ENCODE measurements around the gene GPD1. TPM values are rescaled to one million over a fixed set of nuclear protein-coding genes. Genes with fewer than 3 reads are reported as not detected.
"Not testable (repeated sequence)": the region's sequence is repeated elsewhere in the genome, so short reads cannot be mapped to it uniquely, and the experiment has no call there.

Gene GPD1
- total RNA-seq, 1 experiment from 2014 or later: 1.5 TPM

DNA sequence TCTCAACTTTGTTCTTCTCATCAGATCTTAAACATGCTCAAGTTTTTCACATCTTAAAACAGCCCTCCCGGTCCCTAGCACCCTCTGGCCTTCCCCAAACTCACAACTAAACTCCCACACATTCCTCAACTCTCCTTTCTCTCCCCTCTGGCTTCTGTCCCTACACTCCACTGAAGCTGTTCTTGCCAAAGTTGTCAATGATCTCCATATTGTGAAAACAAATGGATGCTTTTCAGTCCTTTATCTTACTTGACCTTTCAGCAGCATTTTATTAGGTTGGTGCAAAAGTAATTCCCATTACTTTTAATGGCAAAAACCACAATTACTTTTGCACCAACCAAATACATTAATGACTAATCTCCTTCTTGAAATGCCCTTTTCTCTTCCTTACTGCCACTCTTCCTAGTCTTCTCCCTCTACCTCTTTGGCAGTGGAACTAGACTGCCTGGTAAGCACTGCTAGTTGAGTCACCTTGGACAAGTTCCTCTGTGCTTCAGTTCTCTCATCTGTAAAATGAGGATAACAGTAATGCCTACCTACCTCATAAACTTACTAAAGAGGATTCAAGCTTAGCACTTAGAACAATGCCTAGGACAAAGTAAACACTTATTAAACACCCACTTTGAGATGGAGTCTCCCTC is 47.4 kb downstream of the GPD1 start:
- no peak for DNase-seq
- intact Hi-C loops (cut with micrococcal nuclease; ENCODE audit: unreplicated experiment): no loop called here
- Histone ChIP-seq H3K9me3 (no peaks in the 10 kb centered on the region), H3K36me3 (ENCODE audit: control insufficient read depth, insufficient read depth, low read length) (no peaks in the 10 kb centered on the region), H3K27me3 (replicated peaks; ENCODE audit: control insufficient read depth, insufficient read depth, low read length) (no peaks in the 10 kb centered on the region), H3K4me3 (ENCODE audit: low read depth, low read length) (no peak overlapping the region), H3K4me1 (peaks cover 2% of the 10 kb centered on the region)
- no peak overlapping the region for H3K4me3 Mint-ChIP-seq (ENCODE audit: unreplicated experiment)
- H3K4me1 Mint-ChIP-seq (ENCODE audit: low read depth, unreplicated experiment): peaks cover under 1% of the 10 kb centered on the region
- H3K9me3 Mint-ChIP-seq (ENCODE audit: unreplicated experiment): no peaks in the 10 kb centered on the region
- H3K27me3 Mint-ChIP-seq (ENCODE audit: insufficient read depth, unreplicated experiment): no peaks in the 10 kb centered on the region
- BruUV-seq (replicated peaks): no TSS peak
- CTCF ChIA-PET: no interaction called here
- no peaks in the 10 kb centered on the region for H3K36me3 Mint-ChIP-seq (ENCODE audit: insufficient read depth, unreplicated experiment)
- POLR2A ChIA-PET: no interaction called here
- no peak overlapping the region for H3K27ac Mint-ChIP-seq (ENCODE audit: unreplicated experiment)
- TF ChIP-seq, protein P1, sequence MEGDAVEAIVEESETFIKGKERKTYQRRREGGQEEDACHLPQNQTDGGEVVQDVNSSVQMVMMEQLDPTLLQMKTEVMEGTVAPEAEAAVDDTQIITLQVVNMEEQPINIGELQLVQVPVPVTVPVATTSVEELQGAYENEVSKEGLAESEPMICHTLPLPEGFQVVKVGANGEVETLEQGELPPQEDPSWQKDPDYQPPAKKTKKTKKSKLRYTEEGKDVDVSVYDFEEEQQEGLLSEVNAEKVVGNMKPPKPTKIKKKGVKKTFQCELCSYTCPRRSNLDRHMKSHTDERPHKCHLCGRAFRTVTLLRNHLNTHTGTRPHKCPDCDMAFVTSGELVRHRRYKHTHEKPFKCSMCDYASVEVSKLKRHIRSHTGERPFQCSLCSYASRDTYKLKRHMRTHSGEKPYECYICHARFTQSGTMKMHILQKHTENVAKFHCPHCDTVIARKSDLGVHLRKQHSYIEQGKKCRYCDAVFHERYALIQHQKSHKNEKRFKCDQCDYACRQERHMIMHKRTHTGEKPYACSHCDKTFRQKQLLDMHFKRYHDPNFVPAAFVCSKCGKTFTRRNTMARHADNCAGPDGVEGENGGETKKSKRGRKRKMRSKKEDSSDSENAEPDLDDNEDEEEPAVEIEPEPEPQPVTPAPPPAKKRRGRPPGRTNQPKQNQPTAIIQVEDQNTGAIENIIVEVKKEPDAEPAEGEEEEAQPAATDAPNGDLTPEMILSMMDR (IDR thresholded peaks at IDR 0.05; ENCODE audit: insufficient read depth in 1 of 2, low read depth in 1 of 2, low read length in 1 of 2, severe bottlenecking in 1 of 2, unreplicated experiment in 1 of 2): no peak

DNA sequence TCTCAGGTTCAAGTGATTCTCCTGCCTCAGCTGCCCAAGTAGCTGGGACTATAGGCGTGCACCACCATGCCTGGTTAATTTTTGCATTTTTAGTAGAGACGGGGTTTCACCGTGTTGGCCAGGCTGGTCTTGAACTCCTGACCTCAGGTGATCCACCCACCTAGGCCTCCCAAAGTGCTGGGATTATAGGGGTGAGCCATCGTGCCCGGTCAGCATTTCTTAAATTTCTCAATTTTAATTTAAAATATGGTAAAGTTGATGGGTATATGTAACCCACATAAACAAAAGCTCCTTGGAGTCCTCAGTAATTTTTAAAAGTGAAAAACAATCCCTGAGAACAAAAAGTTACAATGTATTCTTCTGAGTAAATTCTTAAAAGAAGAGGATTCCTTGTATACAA is 51.1 kb downstream of the GPD1 start:
- BruUV-seq (replicated peaks); H3K27me3 ChIP-seq (replicated peaks; ENCODE audit: control insufficient read depth, insufficient read depth, low read length); DNase-seq; H3K9me3 Mint-ChIP-seq (ENCODE audit: unreplicated experiment); intact Hi-C loops (cut with micrococcal nuclease; ENCODE audit: unreplicated experiment); H3K27ac Mint-ChIP-seq (ENCODE audit: unreplicated experiment); H3K36me3 ChIP-seq (ENCODE audit: control insufficient read depth, insufficient read depth, low read length); H3K4me1 ChIP-seq; H3K4me3 Mint-ChIP-seq (ENCODE audit: unreplicated experiment); H3K27me3 Mint-ChIP-seq (ENCODE audit: insufficient read depth, unreplicated experiment); H3K9me3 ChIP-seq; H3K4me3 ChIP-seq (ENCODE audit: low read depth, low read length); H3K4me1 Mint-ChIP-seq (ENCODE audit: low read depth, unreplicated experiment): not testable (repeated sequence)
- H3K36me3 Mint-ChIP-seq (ENCODE audit: insufficient read depth, unreplicated experiment): peaks cover 13% of the 10 kb centered on the region
- POLR2A ChIA-PET: interaction anchor here (0.5 to 0.6 kb wide), 2 partner anchors 12 to 70 kb away, joined by 3 to 4 read pairs; partner anchors contain the start of genes CERS5 and SMARCD1
- CTCF ChIA-PET: interaction anchor here (1.3 kb wide), 1 partner anchor 44 kb away, joined by 3 read pairs; no protein-coding TSS in a partner anchor

DNA sequence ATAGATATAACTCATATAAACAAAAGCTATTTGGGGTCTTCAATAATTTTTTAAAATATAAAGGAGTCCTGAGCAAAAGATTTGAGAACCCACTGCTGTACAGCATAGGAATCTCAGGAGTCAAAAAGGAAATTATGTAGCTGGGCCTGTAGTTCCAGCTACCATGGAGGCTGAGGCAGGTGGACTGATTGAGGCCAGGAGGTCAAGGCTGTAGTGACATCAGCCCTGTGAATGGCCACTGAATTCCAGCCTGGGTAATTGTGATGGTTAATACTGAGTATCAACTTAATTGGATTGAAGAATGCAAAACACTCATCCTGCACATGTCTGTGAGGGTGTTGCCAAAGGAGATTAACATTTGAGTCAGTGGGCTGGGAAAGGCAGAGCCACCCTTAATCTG is 52.8 kb downstream of the GPD1 start:
- H3K4me3 Mint-ChIP-seq (ENCODE audit: unreplicated experiment): no peak overlapping the region
- H3K4me1 Mint-ChIP-seq (ENCODE audit: low read depth, unreplicated experiment): no peaks in the 10 kb centered on the region
- intact Hi-C loops (cut with micrococcal nuclease; ENCODE audit: unreplicated experiment): no loop called here
- H3K36me3 Mint-ChIP-seq (ENCODE audit: insufficient read depth, unreplicated experiment): peaks cover 13% of the 10 kb centered on the region
- H3K9me3 ChIP-seq: no peaks in the 10 kb centered on the region
- DNase-seq: no peak
- no peaks in the 10 kb centered on the region for H3K27me3 ChIP-seq (replicated peaks; ENCODE audit: control insufficient read depth, insufficient read depth, low read length)
- POLR2A ChIA-PET: interaction anchor here (0.9 kb wide), 1 partner anchor 11 kb away, joined by 3 read pairs; the partner anchor contains the start of gene CERS5
- H3K9me3 Mint-ChIP-seq (ENCODE audit: unreplicated experiment): no peaks in the 10 kb centered on the region
- H3K4me3 ChIP-seq (ENCODE audit: low read depth, low read length): no peak overlapping the region
- CTCF ChIA-PET: interaction anchor here (0.6 kb wide), 1 partner anchor 24 kb away, joined by 3 read pairs; no protein-coding TSS in a partner anchor
- BruUV-seq (replicated peaks): no TSS peak
- no peaks in the 10 kb centered on the region for H3K36me3 ChIP-seq (ENCODE audit: control insufficient read depth, insufficient read depth, low read length)
- TF ChIP-seq, protein P1 (IDR thresholded peaks at IDR 0.05; ENCODE audit: insufficient read depth in 1 of 2, low read depth in 1 of 2, low read length in 1 of 2, severe bottlenecking in 1 of 2, unreplicated experiment in 1 of 2): no peak
- no peak overlapping the region for H3K27ac Mint-ChIP-seq (ENCODE audit: unreplicated experiment)
- H3K27me3 Mint-ChIP-seq (ENCODE audit: insufficient read depth, unreplicated experiment): no peaks in the 10 kb centered on the region
- H3K4me1 ChIP-seq: peaks cover 8% of the 10 kb centered on the region; the same call in 1 of the 2 replicates

All from Caco-2 (cell line).